DMS53 (cell line): ENCODE results near the gene CDH4.

ENCODE experiments used
- DNase-seq: peaks from one replicate; lab custom pipeline; 2025; lab: John Stamatoyannopoulos, UW

CDH4 gene

DNA sequence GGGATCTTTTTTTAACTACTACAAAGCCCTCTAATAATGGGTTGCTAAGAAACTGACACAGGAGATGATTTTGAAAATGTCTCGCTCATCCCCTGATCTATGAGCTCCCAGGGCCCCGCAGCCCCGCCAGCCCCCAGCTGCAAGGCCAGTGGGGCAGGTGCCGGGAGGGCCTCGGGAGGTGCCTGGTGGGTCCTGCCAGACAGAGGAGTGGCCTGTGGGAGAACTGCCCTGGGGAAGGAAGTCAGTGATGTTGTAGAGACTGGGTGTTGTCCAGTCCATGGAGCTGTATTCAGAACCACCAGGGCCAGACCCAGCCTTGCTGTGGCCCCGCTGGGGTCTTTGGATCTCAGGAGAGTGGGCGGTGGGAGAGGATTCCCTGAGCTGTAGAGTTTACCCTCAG is 554.9 kb downstream of the CDH4 start:
- DNase-seq = no peak

DNA sequence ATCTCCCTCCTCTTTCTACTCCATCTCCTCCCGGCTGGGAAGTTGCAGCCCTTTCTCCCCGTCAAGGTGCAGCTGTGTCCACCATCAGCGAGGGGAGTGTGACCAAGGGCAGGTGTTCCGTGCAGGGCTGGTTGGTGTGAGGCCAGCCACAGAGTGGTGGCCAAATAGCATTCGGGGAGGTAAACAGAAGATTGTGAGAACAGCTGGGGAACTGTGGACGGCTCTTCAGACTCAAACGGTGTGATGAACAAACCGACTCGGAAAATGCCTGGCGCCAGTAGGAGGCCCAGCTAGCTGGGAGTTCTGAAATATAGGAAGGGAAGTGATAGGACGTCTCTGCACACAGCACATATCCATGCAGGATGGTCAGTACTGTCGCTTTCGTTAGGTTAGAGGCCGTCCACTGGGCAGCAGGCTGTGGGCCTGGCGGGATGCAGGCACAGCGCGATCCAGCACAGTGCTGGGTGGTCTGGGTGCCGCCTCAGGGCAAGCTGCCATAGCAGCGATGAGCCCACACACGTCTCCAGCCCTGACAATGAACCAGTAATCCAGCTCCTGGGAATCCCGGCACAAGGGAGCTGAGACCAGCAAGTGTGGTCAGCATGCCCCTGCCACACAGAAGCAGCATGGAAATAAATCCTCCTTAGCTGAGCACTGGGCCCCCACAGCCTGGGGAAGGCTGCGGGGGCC is 555.6 kb downstream of the CDH4 start:
- DNase-seq = no peak

DNA sequence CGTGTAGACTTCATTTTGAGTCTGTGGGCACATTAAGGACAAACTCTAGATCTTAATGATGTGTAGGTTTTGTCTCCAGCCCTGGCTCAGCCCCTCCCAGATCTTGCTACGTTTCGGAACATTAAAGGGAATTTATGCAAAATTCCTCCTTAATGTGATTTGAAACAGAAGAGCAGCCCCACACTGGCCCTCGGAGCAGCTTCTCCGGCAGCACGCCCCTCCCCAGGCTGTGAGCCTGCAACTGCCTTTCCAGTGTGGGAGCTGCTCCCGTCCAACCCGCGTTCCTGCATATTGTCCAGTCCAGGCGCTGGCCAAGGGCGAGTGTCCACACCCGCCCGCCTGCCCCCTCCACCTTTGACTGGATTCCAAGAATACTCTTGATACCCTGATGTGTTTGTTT is 556.4 kb downstream of the CDH4 start:
- DNase-seq = no peak

DNA sequence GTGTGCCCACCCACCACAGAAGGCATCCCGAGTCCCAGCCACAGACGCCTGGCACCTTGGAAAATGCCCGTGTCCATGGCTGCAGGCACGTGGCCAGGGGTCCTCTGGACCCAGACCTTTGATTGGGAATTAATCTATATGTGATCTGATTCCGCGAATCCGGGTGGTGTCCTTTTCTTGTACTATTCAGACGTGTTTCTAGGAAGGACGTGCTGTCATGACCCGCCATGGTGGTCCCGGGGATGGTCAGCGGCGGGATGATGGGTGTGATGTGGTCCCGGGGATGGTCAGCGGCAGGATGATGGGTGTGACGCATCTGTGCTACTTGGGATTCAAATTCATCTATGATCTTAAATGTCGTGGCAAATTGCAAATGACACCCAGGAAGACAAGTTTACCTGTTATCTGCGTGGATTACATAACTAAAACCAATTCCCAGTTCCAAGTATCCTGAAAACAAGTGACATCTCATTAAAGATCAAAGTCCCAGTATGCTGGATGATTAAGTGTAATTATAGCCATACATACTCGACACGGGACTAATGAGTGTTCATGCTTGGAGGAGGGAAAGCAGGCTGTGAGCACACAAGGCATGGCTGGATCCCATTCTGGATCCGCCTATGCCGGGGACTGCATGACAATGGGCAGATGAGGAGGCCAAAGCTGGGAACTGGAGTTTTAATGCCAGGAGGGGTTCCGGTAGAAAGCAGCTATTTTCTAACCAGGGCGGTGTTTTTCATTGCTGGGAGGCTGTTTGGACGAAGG is 557.1 kb downstream of the CDH4 start:
- DNase-seq = no peak

DNA sequence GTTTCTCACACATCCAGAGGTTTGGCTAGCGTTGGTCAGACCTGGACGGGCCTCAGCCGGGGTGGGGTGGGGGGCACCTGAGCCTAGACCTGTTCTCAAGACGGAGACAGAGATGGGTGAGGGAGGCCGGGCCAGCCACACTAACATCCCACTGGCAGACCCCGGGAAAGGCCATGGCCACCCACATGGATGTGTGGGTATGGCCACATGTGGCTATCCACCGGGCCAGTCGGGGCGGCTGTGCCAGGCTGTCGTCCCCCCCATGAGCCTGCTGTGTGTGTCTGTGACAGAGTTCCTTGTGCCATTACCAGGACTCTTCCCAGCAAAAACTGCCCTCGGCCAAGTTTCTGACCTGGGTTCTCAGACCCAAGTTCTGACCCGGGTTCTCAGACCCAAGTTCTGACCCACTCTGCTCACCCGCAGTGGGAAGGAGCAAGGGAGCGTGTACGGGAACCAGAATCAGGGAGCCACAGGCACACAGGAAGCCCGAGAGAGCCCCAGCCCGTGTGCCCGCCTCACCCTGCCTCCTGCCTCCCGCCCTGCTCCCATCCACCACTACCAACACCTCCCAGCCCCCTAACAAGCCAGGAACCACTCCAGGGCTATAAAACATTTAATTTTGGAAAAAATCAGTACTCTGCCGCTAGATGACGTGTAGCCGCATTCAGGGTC is 558.1 kb downstream of the CDH4 start:
- DNase-seq = no peak

DNA sequence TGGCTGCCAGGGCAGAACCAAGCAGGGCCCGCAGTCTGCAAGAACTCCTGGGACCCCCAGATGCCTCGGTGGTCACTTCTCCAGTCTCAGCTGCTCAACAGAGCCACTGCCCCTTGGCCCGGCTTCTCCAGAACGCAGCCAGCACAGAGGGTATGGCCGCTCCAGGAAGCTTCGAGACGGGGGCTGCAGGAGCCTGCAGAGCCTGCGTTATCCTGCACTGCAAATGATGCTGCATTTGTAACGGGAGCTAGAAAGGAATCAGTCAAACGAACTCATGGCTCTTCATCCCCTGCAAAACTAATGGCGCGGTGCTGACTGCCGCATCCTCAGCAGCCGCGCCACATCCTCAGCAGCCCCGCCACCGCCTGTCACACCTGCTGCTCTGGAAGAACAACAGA is 558.7 kb downstream of the CDH4 start:
- no peak for DNase-seq

DNA sequence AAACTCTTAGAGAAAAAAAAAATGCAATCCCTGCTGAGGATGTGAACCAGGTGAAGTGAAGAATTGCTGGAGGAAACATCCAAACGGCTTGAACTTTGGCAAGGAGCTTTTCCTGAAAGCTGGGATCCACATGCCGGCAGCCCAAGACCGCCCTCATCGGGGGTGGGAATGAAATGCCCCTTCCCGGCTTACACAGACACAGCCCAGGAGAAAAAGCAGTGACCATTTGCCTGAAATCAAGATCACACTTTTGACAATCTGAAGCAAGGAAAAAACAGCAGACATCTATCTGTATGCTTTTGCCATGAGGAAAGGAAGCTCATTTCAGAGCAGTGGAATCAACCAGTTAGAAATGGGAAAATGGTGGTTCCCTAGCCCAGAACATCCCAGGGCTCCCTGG is 559.1 kb downstream of the CDH4 start:
- no peak for DNase-seq

DNA sequence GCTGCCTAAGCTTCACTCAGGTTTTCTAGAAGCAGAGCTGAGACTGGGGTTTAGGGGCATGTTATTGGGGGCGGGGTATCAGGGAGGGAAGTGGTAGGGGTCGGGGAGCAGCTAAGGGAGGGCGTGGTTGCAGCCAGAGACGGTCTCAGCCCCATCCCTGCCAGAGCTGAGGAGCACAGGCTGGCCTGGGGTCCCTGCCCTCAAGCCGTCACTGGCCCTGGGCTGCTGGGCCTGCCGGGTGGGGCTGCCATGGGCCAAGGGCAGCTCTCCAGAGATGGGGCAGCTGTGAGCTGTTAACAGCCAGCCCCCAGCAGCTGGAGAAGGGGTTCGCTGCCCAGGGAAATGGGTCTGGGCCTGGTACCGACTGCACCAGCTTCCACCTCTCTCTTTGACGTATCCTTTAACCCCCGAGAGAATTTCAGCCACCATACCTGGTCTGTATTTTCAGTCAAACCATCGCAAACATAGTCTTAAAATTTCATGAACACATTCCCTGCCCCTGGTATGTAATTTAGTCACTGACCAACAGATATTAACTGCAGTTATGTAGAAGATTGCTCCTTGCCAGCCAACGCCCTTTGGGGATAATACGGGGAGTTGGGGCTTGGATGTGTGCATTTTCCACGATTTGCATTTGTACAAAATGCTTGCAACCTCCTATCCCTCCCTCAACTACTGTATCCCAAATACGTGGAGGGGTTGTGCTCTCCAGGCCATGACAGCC is 560.2 kb downstream of the CDH4 start:
- no peak for DNase-seq

DNA sequence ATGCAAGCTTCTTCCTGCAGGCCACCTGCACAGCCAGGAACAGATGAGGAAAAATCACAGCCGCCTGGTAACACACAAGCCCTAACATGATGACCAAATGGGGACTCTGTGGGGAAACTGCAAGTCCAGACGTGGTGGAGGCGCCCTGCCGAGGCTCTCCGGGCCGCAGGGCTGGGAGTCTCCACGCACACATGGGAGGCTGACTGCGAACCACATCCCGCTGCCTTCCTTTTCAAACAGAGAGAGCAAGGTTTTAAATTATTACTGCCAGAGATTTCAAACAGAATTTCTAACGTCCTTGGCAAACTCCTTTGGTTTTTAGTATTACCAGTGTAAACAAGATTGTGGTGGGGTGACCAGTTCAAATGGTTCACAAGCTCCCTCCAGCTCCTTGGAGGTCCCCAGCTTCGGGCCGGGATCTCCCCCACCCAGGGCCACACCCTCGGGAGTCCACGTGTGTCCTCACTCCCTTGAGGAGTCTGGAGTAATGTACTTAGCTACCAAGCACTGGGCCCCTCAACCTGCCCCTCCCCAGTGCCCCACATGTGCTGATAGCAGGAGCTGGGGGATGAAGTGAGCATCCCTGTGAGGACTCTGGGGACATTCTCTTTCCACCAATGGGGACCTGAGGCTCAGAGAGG is 560.9 kb downstream of the CDH4 start:
- no peak for DNase-seq

DNA sequence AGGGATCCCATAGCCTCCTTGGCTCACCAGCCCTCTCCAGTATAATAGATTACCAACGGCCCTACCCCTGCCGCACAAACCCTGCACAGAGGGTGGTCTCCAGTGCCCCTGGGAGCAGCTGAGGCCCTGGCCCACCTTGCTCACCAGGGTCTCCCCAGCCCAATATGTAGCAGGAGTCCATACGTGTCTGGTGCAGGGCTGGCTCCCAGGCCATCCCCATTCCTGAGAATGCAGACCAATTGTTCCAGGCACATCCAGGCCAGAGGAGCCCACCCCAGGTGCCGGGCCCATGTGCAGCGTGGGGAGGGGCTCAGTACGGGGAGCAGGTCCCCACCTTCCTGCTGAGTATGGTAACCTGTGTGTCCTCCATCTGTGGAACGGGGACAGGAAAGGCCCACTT is 561.7 kb downstream of the CDH4 start:
- no peak for DNase-seq

DNA sequence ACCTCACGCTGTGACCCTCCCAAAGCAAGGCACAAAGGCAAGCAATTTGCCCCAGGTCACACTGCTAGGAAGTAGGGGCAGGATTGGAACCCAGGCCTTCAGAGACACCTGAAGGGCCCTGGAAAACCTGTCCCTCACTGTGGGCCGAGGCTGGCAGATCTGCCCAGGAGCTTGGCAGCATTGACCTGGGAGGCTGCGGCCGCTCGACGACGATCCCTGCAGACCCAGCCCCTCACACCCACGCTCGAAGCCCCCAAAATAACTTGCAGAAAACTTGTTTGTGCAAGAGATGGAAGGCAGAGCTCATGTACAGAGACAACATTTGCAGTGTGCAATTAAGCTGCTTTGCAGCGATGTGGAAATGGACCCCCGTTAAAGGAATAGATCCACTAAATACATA is 562.2 kb downstream of the CDH4 start:
- no peak for DNase-seq

DNA sequence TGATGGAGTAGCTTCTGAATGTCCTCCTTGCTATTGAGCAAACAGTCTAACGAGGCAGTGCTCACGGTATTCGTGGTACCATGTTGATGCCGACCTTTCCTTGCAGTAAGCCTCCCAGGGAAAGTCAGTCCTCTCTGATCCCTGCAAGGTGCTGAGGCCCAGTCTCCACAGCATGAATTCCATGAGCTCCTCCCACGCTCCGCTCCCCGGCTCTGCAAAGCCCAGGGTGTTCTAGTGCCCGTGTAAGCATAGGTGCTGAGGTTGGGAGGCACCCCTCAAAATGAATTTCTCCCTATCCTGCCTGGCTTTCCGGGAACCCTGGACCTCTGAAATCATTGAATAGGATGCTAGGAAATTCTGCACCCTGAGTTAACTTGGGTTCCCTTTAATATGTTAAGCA is 562.7 kb downstream of the CDH4 start:
- DNase-seq = no peak

DNA sequence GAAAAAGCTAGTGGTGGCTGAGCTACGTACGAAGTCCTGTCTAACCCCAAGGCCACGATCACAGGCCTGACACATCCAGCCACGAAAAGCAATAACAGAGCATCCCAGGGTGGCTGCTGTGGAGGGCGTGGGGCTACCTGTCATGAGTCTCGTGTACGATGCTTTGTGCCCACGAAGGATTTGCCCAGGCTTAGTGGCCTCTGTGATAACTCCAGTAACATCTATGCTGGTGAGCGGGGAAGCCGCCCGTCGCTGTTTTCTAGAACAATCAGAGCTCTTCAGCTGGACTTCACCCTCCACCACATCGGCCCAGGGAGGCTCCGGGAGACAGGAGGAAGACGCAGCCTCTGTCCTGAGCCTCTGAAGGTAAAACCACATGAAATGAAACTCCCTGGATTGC is 563.1 kb downstream of the CDH4 start:
- DNase-seq = no peak

DNA sequence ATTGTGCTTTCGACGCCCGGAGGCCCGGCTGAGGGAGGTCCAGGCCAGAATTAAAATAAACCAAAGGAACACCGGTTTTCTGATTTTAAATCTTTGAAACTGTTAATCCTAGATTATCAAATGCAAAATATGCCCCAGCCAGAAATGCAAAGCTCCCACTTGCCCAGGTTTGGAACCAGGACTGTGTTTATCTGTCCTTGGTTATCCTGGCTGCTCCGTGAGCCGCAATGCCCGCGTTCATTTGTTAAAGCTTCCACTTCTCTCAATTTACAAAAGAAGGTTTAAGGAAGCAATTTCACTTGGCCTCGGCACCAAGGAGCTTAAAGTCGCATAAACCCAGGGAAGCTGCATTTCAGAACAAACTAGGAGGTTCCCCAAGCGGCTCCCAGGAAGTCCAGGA is 563.6 kb downstream of the CDH4 start:
- DNase-seq = no peak

DNA sequence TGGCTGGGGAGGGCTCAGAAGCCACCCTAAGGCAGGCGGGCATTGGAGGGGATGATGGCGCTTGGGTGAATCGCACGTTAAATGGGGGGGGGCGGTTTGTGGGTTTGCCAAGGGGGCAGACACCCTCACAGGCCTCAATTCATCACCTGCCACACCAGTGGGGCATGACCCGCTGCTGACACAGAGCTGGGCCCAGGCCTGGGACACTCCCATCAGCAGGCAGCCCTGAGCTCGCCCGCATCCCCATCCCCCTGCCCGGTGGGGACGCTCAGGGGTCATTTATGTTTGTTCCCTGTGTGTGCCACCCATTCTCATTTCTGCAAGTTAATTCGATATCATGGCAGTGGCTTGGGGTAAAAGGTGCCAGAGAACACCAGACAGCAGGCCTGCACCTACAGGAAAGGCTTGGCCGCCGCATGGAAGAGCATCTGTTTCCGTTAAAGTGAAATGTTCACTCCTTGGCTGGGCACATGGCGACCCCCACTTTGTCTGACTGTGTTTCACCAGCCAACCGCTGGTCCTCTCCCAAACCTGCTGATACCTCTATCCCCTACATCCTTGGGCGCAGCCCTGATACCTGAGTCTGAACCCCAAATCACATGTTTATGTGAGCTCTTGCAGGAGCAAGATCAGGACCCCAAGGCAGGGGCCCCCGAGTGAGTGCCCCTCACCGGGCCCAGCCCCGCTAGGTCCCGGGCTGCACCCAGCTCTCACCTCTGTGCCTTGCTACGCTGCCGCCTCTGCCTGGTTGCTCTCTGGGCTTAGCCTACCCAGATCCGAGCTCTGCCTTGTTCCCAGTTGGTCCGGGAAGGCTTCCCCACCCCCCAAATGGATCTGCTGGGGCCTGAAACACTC is 564.8 kb downstream of the CDH4 start:
- DNase-seq = no peak

DNA sequence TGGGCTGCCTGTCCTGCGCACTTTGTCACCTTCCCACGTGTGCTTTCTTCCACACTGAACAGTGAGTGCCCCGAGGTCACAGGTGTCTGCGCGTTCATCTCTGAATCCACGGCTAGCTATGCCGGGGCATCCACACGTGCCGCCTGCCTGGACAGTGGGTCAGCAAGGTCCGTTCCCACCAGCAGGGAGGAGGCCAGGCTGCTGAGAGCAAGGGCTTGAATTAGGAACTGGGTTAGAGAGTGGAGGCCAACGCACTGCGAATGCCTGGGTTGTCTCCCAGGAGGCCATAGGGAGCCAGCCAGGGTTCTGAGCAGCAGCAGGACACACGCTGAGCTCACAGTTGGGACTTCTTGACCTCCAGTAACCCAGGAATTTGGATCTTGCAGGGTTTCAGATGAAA is 565.5 kb downstream of the CDH4 start:
- no peak for DNase-seq

DNA sequence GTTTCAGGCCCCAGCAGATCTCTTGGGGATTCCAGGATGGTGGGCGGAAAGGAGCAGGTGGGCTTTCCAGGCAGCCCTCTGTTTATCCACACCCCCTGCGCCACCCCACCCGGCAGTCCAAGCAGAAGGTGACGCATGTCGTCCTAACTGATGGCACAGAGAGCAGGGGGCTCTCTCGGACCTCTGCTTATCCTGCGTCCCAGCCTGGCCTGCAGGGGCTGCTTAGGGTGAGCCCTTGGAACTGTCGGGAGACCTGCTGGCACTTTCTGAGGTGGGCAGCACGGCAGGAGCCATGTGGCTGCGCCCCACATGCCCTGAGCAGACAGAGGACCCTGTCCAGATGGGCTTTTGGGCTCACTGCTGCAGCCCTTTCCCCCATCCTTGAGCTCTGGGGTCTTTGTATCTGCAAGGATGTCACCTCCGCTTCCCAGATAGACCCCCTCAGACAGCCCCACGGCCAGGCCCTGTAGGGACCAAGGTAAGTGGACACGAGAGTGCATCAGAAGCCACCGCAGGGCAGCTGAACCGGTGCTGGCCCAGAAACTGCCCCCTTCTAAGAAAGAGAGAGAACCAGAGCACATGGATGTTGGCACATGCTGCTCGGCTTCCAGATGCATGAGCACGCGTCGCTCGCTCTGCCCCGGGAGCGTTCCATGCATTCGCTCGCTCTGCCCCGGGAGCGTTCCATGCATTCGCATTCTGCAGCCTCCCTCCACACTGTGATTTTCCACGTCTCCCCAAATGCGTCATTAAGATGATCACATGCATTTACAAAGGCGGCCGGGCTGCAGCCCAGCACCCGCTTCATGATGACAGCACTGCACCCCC is 566.9 kb downstream of the CDH4 start:
- no peak for DNase-seq

DNA sequence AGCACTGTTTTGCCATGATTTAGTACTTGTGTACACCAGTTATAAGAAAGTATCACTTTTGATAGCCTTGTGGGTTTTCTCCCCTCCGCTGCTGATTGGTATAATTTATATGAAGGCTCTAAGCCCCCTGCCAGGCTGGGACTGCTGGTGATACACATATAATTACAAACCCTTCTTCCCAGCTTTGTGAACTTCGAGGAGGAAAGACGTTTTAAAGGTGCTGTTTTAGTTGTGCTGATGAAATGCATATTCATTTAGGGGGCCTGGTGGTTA is 567.4 kb downstream of the CDH4 start:
- DNase-seq = no peak

DNA sequence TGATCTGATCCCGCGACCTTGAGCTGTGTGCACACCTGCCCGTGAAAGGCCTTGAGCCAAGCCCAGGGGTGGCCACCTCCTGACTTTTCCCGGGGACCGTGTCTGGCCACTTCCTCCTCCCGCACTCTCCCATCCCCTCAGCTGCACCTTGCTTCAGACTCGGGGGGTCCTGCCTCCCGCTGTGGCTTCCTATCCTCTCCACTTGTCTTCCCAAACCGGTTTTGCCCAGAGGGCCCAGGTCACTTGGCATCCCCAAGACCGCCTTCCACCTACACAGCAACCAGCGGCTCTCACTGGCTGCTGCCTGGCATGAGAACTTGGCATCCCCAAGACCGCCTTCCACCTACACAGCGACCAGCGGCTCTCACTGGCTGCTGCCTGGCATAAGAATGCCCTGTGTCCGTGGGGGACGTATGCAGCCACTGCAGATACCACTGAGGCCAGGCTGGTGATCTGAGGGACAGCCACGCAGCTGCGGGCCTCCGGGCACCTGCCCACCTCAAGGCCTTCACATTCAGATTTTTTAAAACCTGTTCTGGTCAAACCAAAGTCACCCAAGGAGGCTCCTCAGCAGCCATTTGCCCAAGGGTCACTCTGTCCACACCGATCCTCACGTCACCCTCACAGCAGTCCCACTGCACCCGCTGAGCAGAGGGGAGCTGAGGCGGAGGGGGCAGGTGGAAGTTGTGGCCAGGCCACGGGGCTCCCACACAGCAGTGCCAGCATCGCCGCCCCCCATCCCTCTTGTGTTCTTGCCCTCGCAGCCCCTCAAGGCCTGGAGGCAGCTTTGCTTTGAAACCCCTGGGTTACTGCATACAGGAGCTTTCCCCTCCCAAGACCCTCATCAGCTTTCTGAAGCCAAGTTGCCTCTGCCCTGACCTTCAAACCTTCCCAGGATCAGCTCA is 568.1 kb downstream of the CDH4 start:
- DNase-seq = no peak

DNA sequence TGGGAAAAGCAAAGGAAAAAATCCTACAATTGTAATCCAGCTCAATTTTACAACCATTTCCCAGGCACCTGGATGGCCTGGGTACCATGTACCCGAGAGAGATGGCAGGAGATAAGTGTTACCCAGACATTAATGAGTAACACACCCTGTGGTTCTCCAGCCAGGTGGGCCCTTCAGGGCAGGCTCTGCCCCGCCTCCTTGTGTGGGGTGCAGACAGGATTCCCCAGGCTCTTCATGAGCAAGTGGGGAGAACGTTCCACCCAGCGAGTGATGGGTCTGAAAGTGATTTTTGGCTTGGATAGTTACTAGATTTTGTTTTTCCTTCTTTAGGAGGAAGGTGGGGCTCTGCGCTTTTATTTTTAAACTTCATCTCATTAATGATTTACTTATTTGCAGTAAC is 569.7 kb downstream of the CDH4 start:
- no peak for DNase-seq
